GM18870 (cell line): ENCODE results near the gene LIPG.
"Not testable (repeated sequence)": the region's sequence is repeated elsewhere in the genome, so short reads cannot be mapped to it uniquely, and the experiment has no call there.

ENCODE experiments used
- ATAC-seq: cut with Tn5 transposase; IDR thresholded peaks from one replicate; pipeline ENCODE4 v1.9.1; 2021; ENCODE audit warnings: moderate library complexity; ENCODE audit not compliant: unreplicated experiment

Gene LIPG

GRCh38 chr18:49546278-49546677 is 15.6 kb upstream of the LIPG start:
- ATAC-seq = no peak

DNA sequence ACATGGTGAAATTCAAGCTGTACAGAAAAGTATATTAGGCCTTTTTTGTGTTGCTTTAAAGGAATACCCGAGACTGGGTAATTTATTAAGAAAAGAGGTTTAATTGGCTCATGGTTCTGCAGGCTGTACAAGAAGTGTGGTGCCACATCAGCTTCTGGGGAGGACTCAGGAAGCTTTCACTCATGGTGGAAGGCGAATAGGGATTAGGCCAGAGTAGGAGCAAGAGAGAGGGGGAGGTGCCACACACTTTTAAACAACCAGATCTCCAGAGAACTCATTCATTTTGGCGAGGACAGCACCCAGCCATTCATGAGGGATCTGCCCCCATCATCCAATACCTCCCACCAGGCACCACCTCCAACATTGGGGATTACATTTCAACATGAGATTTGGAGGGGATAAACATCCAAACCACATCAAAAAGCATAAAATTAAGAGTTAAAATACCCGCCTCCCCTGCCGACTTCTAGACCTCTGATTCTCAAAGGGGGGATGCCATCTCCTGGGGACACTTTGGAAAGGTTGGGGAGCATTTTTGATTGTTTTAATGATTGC is 15.1 kb upstream of the LIPG start:
- ATAC-seq = no peak

- ATAC-seq = no peak
Observed at GRCh38 chr18:49547701-49548100, 14.2 kb upstream of the LIPG start.

DNA sequence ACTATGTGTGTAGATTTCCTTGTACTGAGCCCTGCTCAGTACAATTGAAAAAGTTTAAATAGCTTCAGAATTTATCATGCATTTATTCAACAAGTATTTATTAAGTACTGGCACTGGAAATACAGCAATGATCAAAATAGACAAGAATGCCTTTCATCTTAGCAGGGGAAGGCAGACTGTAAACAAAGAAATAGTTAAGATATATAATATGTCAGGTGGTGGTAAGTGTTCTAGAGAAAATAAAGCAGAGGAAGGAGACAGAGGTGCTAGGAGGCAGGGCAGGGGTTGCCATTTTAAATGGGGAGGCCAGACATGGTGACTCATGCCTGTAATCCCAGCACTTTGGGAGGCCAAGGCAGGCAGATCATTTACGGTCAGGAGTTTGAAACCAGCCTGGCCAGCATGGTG is 13.6 kb upstream of the LIPG start:
- no peak for ATAC-seq

- ATAC-seq = no peak
Observed at GRCh38 chr18:49550621-49551339, 11.1 kb upstream of the LIPG start.

DNA sequence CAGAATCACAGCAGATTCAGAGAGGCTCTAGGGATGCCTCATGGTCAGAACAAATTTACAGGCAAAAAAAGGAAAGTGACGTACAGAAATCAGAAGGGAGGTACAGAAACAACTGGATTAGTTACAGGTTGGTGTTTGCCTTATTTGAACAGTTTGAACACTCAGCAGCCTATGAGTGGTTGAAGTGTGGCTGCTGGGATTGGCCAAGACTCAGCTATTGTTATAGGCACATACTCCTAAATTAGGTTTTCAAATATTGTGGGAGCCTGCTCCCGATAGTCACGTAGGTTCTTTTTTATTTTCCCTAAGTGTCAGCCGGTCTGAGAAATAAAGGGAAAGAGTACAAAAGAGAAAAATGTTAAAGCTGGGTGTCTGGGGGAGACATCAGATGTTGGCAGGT is 8.9 kb upstream of the LIPG start:
- ATAC-seq = no peak

DNA sequence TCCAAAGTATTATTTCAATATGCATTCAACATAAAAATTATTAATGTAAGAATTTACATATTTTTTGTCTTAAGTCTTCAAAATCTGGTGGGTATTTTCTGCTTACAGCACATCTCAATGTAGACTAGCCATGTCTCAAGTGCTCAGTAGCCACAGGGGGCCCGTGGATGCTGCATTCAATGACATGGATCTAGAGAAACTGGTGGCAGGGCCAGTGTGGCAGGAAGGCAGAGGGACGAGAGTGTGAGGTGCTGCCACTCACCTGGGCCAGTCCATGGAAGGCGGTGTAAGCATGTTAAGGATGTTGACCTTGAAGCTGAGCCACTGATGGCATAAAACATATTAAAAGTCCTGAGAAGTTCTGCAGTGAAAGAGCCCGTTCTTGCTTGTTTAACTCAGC is 6.2 kb upstream of the LIPG start:
- no peak for ATAC-seq

DNA sequence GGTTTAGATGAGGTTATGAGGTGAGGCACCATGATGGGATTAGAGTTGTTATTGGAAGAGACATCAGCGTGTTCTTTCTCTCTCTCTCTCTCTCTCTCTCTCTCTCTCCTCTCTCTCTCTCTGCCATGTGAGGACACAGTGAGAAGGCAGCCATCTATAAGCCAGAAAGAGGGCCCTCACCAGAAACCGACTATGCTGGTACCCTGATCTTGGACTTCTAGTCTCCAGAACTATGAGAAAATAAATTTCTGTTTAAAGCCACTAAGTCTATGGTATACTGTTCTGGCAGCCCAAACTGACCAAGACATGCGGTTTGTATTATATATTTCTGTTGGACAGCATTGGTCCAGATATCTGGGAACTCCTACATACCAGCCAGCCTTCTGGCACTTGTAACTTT is 3.5 kb upstream of the LIPG start:
- no peak for ATAC-seq

- not testable (repeated sequence) for ATAC-seq
Observed at GRCh38 chr18:49559326-49559931, 2.4 kb upstream of the LIPG start.

- ATAC-seq = no peak
Observed at GRCh38 chr18:49560277-49560623, 1.6 kb upstream of the LIPG start.

DNA sequence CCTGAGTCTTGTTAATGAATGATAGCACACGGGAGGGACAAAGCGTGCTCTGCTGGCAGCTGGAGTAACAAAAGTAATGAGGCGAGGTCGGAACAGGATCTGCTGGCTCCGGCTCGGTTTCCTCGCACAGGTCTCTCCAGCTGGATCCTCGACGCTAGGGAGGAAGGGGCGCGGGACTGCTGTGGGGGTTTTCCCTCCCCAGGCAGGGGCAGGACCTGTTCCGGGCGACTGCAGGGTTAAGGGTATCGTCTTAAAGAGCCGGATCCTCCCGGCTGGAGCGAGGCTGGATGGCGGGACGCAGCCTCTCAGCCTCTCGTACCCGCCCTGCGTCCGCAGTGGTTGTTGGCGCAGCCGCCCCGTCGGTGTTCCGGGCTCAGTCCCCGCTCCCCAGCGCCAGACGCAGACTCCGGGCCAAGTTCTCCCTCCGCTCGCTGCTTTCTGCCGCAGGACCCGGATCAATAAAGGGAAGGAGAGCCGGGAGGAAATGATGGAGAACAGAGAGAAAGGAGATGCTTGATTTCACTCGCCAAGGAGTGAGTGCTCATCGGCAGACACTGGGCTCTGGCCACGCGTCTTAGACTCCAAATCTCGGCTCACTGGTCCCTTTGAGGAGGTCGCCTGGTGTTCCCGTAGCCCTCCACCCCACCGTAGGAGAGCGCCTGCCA is 1.1 kb upstream of the LIPG start:
- no peak for ATAC-seq

DNA sequence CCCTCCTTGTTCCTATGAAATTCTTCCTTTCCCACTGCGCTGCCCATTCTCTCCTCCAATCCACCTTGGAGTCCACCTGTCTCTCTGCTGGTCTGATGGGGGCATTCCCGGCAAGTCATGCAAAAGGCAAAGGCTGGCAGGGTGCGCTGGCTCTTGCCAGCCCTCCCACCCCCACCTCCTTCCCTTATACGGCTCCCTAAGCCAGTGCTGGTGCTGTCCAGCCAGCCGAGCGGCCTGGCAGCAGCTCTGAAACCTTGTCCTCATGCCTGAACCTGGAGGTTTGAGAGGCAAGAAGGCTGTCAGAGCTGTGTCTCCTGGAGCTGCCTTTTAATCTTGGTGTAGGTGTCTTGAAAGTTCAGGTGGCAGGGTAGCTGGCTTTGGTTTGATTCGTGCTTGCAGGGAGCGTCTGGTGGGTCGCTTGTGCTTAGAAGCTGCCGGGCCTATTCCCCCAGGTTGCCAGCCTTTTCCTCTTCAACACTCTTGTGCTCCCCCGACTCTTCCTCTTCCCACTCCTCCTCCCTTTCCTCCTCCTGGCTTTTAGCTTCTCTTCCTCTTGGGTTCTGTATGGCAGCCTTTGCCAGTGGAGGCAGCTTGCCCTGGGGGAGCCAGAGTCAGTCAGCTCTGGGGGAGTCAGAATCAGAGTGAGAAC is 748 bp downstream of the LIPG start:
- ATAC-seq = no peak

- ATAC-seq = no peak
Observed at GRCh38 chr18:49563130-49563540, 1.3 kb downstream of the LIPG start.

DNA sequence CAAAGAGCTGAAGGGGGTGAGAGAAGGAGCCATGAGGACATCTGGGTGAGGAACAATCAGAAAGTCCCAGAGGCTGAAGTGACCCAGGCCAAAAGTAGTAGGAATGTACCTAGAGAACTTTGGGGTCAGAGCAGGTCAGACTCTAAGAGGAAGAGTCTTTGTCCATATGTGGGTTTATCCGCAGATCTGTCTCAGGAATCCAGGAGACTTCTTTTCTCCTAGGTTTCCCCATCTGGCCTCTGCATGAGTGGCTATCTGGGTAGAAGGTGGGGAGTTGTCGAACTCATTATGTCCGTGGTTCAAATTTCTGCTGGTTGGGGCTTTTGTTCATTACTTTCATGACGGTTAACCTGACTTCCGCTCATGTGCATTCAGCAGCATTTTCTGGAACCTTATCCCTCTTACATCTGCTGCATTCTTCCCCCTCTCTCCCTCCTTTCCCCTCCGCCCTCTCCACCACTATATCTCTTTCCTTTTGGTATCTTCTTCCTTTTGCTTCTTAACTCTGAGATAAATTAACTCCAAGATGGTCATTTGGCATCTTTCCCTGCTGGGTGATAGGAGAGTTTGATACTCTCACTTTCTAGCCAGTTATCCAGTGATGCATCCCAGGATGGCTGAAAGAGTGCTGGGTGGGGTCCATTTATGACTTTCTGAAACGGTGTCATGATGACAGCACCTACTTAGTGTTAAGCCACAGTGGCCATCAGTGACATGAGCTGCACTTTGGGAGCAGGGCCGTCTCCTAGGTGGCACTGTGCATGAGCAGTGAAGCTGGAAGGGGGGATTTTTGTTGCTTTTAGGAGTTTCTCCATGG is 2.1 kb downstream of the LIPG start:
- ATAC-seq = no peak

DNA sequence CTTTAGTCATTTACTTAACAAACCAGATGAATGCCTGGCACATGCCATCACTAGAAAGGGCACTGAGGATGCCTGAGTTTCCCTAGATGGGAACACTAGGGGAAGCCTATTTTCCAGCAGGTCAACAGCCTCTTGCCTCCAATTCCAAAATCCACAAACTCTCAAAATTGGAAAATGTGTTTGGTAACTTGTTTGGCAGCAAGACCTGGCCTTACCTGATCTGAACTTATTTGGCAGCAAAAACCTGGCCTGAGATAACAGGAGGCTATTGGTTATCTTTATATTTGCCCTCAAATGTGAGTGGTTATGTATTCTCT is 2.6 kb downstream of the LIPG start:
- ATAC-seq = no peak

GRCh38 chr18:49565101-49565500 is 3.2 kb downstream of the LIPG start:
- no peak for ATAC-seq

DNA sequence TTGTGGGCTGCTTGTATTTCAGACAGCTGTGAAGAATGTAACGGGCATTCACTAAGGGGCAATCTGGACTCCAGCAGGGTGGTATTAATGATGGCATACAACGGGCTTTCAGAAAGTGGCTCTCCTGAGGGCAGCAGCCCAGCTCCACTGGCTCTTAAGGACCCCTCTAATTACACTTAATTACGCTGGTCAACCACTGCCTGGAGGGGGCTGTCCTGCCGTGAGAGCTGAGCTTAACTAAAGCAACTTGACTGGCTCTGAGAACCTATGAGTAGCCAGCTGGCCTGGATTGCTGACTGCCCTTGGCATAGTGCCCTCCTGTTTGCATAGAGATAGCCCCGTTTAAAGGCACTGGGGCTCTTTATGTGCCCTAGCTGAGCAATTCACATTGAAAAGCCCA is 3.8 kb downstream of the LIPG start:
- no peak for ATAC-seq

GRCh38 chr18:49566217-49566770 is 4.4 kb downstream of the LIPG start:
- ATAC-seq = no peak

GRCh38 chr18:49566985-49567384 is 5.1 kb downstream of the LIPG start:
- ATAC-seq = no peak

GRCh38 chr18:49569724-49570123 is 7.9 kb downstream of the LIPG start:
- ATAC-seq = no peak

- ATAC-seq = no peak
Observed at GRCh38 chr18:49570836-49571235, 9.0 kb downstream of the LIPG start.
